ENCODE results near the gene CTAG1A. TPM values are rescaled to one million over a fixed set of nuclear protein-coding genes. Genes with fewer than 3 reads are reported as not detected.
"Not testable (repeated sequence)": the region's sequence is repeated elsewhere in the genome, so short reads cannot be mapped to it uniquely, and the experiment has no call there.

The CTAG1A gene
- polyA plus RNA-seq, 1 donor from 2014 or later: not detected

- H3F3A ChIP-seq (ENCODE audit: insufficient read depth, low read length, poor library complexity, severe bottlenecking): no peaks in the 10 kb centered on the region
- H3K4me2 ChIP-seq (ENCODE audit: low read length): no peak overlapping the region
- H3K9ac ChIP-seq (ENCODE audit: low read length): no peak overlapping the region
- H2AFZ ChIP-seq (ENCODE audit: low read depth, low read length): no peak overlapping the region
- H3K27me3 ChIP-seq (ENCODE audit: insufficient read depth, low read depth, low read length): no peaks in the 10 kb centered on the region
- no peaks in the 10 kb centered on the region for H3K79me2 ChIP-seq (replicated peaks; ENCODE audit: insufficient read depth, low read length)
- H3K9me3 ChIP-seq (ENCODE audit: low read length): no peaks in the 10 kb centered on the region
- TF ChIP-seq POLR2AphosphoS5 (IDR thresholded peaks at IDR 0.05) (no peak), SMC3 (conservative IDR thresholded peaks at IDR 0.05; ENCODE audit: poor library complexity) (no peak), CTCF (IDR thresholded peaks at IDR 0.05; ENCODE audit: poor library complexity, severe bottlenecking) (no peak), EP300 (conservative IDR thresholded peaks at IDR 0.05; ENCODE audit: poor library complexity, severe bottlenecking) (no peak), TAF1 (IDR thresholded peaks at IDR 0.05; ENCODE audit: low read depth) (no peak), EZH2 (IDR thresholded peaks at IDR 0.05; ENCODE audit: borderline replicate concordance, insufficient read depth, low read length, poor library complexity, severe bottlenecking) (no peak), RAD21 (conservative IDR thresholded peaks at IDR 0.05) (no peak), MXI1 (conservative IDR thresholded peaks at IDR 0.05; ENCODE audit: poor library complexity, severe bottlenecking) (no peak), REST (IDR thresholded peaks at IDR 0.05; ENCODE audit: borderline replicate concordance) (no peak)
- no peaks in the 10 kb centered on the region for H4K20me1 ChIP-seq (ENCODE audit: insufficient read depth)
- H3K9me2 ChIP-seq (ENCODE audit: insufficient read depth, low read length): no peaks in the 10 kb centered on the region
- H3K36me3 ChIP-seq (ENCODE audit: insufficient read depth, low read length): no peaks in the 10 kb centered on the region
- no peak overlapping the region for H3K4me3 ChIP-seq (ENCODE audit: low read length)
- H3K27ac ChIP-seq (ENCODE audit: low read length): no peak overlapping the region
These were observed 45.9 kb upstream of the CTAG1A start for GRCh38 chrX:154539077-154539476.

- not testable (repeated sequence) for H3K9me2 ChIP-seq (ENCODE audit: insufficient read depth, low read length); H3K4me2 ChIP-seq (ENCODE audit: low read length); H3K27me3 ChIP-seq (ENCODE audit: insufficient read depth, low read depth, low read length); H3K9ac ChIP-seq (ENCODE audit: low read length); H3K4me3 ChIP-seq (ENCODE audit: low read length); H3K9me3 ChIP-seq (ENCODE audit: low read length); H4K20me1 ChIP-seq (ENCODE audit: insufficient read depth); H3F3A ChIP-seq (ENCODE audit: insufficient read depth, low read length, poor library complexity, severe bottlenecking); H3K79me2 ChIP-seq (replicated peaks; ENCODE audit: insufficient read depth, low read length); H3K27ac ChIP-seq (ENCODE audit: low read length); H2AFZ ChIP-seq (ENCODE audit: low read depth, low read length); H3K36me3 ChIP-seq (ENCODE audit: insufficient read depth, low read length)
These were observed 44.6 kb upstream of the CTAG1A start for GRCh38 chrX:154540365-154540764.

- H3K4me2 ChIP-seq (ENCODE audit: low read length): no peak overlapping the region
- no peak for TF ChIP-seq SMC3 (conservative IDR thresholded peaks at IDR 0.05; ENCODE audit: poor library complexity)
- TF ChIP-seq POLR2AphosphoS5 (IDR thresholded peaks at IDR 0.05): no peak
- no peak for TF ChIP-seq EP300 (conservative IDR thresholded peaks at IDR 0.05; ENCODE audit: poor library complexity, severe bottlenecking)
These were observed 43.9 kb upstream of the CTAG1A start for GRCh38 chrX:154540897-154541535.

More at GRCh38 chrX:154540897-154541535, 43.9 kb upstream of the CTAG1A start:
- H4K20me1 ChIP-seq (ENCODE audit: insufficient read depth): no peaks in the 10 kb centered on the region
- H3K27me3 ChIP-seq (ENCODE audit: insufficient read depth, low read depth, low read length): no peaks in the 10 kb centered on the region
- H3K9ac ChIP-seq (ENCODE audit: low read length): no peak overlapping the region
- no peaks in the 10 kb centered on the region for H3K9me3 ChIP-seq (ENCODE audit: low read length)
- H3F3A ChIP-seq (ENCODE audit: insufficient read depth, low read length, poor library complexity, severe bottlenecking): no peaks in the 10 kb centered on the region
- H3K79me2 ChIP-seq (replicated peaks; ENCODE audit: insufficient read depth, low read length): no peaks in the 10 kb centered on the region
- H3K27ac ChIP-seq (ENCODE audit: low read length): no peak overlapping the region
- no peak overlapping the region for H3K4me3 ChIP-seq (ENCODE audit: low read length)
- no peak overlapping the region for H2AFZ ChIP-seq (ENCODE audit: low read depth, low read length)
- H3K9me2 ChIP-seq (ENCODE audit: insufficient read depth, low read length): no peaks in the 10 kb centered on the region
- H3K36me3 ChIP-seq (ENCODE audit: insufficient read depth, low read length): no peaks in the 10 kb centered on the region
